Measurements from ENCODE around the gene EBF4. TPM values are rescaled to one million over a fixed set of nuclear protein-coding genes. Genes with fewer than 3 reads are reported as not detected.
A peak's percentile ranks its signal among the peaks of the same experiment; 100 is the strongest.

EBF4 gene
- total RNA-seq, 1 donor from 2014 or later = 15.3 TPM

DNA sequence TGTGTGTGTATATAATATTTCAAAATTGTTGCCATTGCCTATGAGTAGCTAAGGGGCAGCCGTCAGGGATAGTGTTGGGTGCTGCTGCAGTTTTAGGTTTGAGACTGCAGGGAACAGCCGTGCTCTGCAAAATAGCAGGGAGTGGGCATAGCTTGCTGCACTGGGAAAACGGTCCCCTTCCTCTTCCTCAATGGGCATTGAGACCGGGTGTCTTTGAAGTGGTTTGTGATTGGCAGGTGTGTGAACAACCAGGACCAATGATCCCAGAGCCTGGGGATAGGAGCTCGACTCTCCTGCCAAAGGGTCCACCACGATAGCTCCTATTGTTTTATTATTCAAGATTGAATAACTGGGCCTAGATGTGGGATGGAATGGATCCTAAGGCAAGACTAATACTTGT, 5.1 kb upstream of the EBF4 start:
- Histone ChIP-seq H3K36me3 (no peaks in the 10 kb centered on the region), H3K4me1 (peaks cover 5% of the 10 kb centered on the region), H3K9me3 (no peaks in the 10 kb centered on the region), H3K4me3 (no peak overlapping the region), H3K27ac (no peak overlapping the region), H3K27me3 (ENCODE audit: low read depth) (peaks cover 10% of the 10 kb centered on the region)
- ATAC-seq = no peak
- TF ChIP-seq, protein P1, sequence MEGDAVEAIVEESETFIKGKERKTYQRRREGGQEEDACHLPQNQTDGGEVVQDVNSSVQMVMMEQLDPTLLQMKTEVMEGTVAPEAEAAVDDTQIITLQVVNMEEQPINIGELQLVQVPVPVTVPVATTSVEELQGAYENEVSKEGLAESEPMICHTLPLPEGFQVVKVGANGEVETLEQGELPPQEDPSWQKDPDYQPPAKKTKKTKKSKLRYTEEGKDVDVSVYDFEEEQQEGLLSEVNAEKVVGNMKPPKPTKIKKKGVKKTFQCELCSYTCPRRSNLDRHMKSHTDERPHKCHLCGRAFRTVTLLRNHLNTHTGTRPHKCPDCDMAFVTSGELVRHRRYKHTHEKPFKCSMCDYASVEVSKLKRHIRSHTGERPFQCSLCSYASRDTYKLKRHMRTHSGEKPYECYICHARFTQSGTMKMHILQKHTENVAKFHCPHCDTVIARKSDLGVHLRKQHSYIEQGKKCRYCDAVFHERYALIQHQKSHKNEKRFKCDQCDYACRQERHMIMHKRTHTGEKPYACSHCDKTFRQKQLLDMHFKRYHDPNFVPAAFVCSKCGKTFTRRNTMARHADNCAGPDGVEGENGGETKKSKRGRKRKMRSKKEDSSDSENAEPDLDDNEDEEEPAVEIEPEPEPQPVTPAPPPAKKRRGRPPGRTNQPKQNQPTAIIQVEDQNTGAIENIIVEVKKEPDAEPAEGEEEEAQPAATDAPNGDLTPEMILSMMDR (IDR thresholded peaks at IDR 0.05) = no peak
- intact Hi-C loops (cut with DNase I) = no loop called here
- no peak for DNase-seq

DNA sequence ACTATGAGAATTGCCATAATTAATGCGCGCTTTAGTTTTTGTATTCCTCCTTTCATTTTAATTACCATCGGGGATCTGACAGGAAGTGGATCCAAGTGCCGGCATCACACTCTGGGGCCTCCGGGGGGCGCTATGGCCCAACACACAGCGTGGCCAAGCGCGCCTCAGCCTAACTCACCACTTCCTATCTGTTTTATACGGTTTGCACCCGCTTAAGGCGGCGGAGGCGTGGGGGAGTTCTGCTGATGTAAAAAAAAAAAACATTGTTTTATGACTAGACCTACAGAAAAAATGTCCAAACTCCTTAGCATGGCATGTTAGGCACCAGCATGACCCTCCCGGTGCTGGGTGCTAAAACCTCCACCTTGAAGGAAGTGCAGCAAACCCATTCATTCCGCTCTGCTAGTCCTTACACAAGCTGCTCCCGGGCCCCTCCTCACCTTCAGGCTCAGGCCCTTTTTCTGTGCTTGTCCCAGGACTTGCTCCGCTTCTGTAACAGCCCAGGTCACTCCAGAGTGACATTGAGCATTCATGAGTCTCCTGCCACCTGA, 4.5 kb upstream of the EBF4 start:
- TF ChIP-seq, protein P1 (IDR thresholded peaks at IDR 0.05) = peak; percentile 62
- intact Hi-C loops (cut with DNase I) = no loop called here
- Histone ChIP-seq H3K9me3 (no peaks in the 10 kb centered on the region), H3K27me3 (ENCODE audit: low read depth) (peaks cover 10% of the 10 kb centered on the region), H3K4me1 (peaks cover 5% of the 10 kb centered on the region), H3K36me3 (no peaks in the 10 kb centered on the region), H3K4me3 (no peak overlapping the region), H3K27ac (no peak overlapping the region)
- ATAC-seq (peak; percentile 59 to 67), DNase-seq (peak; percentile 71)

DNA sequence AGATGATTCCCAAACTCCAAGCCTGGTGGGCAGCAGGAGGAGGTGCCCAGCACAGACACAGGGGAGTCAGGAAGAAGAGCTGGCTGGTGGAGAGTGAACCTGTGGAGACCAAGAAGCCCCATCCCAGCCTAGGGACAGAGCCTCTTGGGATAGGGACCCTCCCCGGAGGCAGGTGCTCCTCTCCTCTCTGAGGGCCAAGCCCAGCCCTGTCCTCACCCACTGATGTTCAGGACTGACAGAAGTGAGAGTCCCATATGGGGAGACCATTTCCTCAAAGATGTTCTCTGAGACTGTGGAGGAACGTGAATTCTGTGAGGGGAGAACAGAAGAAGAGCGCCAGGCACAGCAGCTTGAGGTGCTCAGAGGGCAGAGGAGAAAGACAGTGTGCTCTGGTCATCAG, 2.4 kb upstream of the EBF4 start:
- TF ChIP-seq, protein P1 (IDR thresholded peaks at IDR 0.05) = no peak
- Histone ChIP-seq H3K36me3 (no peaks in the 10 kb centered on the region), H3K27me3 (ENCODE audit: low read depth) (peaks cover 22% of the 10 kb centered on the region), H3K4me3 (no peak overlapping the region), H3K27ac (no peak overlapping the region), H3K9me3 (no peaks in the 10 kb centered on the region), H3K4me1 (peaks cover 12% of the 10 kb centered on the region)
- ATAC-seq (no peak), DNase-seq (no peak)
- intact Hi-C loops (cut with DNase I) = no loop called here

DNA sequence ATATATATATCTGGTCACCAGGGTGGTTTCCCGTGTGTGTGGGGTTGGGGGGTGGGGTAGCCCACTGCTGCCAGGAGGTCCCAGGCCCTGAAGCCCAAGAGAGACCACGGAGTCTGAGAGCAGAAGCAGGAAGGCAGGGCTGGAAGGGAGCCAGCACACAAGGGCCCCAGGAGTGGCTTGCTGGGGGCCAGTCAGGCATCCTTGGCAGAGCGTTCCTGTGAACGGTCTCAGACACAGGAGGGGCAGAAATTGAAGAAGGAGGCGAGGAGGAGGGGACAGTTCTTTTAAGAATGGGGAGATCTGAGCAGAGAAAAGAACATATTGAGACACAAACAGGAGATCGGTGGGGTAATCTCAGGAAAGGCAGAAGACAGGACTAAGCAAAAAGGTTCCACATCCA, 1.9 kb upstream of the EBF4 start:
- intact Hi-C loops (cut with DNase I) = no loop called here
- peaks cover 25% of the 10 kb centered on the region for H3K27me3 ChIP-seq (ENCODE audit: low read depth)
- H3K4me1 ChIP-seq = peaks cover 12% of the 10 kb centered on the region
- no peaks in the 10 kb centered on the region for H3K36me3 ChIP-seq
- ATAC-seq = no peak
- TF ChIP-seq, protein P1 (IDR thresholded peaks at IDR 0.05) = no peak
- H3K4me3 ChIP-seq = no peak overlapping the region
- H3K27ac ChIP-seq = no peak overlapping the region
- no peaks in the 10 kb centered on the region for H3K9me3 ChIP-seq
- DNase-seq = no peak

DNA sequence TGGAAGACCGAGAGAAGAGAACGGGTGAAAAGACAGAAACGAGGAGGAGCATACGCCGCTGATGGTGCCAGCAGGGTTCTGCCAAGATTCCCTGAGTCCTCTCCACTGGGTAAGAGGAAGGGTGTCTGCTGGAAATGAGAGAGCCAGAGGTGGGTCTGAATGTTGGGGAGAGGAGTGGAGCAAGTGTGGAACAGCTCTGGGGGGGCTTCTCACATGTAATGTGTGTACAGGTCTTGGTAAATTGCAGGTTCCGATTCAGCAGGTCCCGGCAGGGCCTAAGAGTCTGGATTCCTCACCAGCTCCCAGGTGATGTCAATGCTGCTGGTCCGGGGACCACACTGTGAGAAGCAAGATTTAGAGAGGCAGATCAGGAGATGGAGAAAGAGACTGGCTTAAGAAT, 1.5 kb upstream of the EBF4 start:
- Histone ChIP-seq H3K27ac (no peak overlapping the region), H3K9me3 (no peaks in the 10 kb centered on the region), H3K4me3 (no peak overlapping the region), H3K4me1 (peaks cover 12% of the 10 kb centered on the region), H3K27me3 (ENCODE audit: low read depth) (peaks cover 29% of the 10 kb centered on the region), H3K36me3 (no peaks in the 10 kb centered on the region)
- TF ChIP-seq, protein P1 (IDR thresholded peaks at IDR 0.05) = no peak
- DNase-seq (no peak), ATAC-seq (no peak)
- intact Hi-C loops (cut with DNase I) = no loop called here

DNA sequence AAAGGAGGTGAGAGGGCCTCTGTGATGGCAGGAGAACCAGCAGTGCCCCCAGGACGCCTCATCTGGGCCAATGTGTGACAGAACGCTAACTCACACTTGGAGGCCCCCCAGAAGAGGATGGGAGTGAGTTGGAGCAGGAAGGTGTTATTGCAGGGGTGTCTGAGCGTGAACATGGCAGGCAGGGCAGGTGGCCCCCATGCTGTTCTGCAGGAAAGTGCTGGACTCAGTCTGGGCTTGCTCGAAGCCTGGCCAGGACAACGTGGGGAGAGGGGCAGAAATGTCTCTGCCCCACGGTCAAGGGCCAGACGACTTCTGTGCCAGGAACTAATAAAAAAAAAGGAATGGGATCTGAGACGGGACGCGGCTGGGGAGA, 931 bp upstream of the EBF4 start:
- DNase-seq = no peak

More for the DNA sequence above, 931 bp upstream of the EBF4 start:
- Histone ChIP-seq H3K4me1 (peaks cover 12% of the 10 kb centered on the region), H3K36me3 (no peaks in the 10 kb centered on the region), H3K9me3 (no peaks in the 10 kb centered on the region), H3K27ac (peak overlapping the region; percentile 86), H3K4me3 (peak overlapping the region; percentile 56), H3K27me3 (ENCODE audit: low read depth) (peaks cover 33% of the 10 kb centered on the region)
- ATAC-seq = no peak
- intact Hi-C loops (cut with DNase I) = no loop called here
- TF ChIP-seq, protein P1 (IDR thresholded peaks at IDR 0.05) = no peak
